IMR-90 (cell line): ENCODE measurements around the gene LRRC18. TPM values are rescaled to one million over a fixed set of nuclear protein-coding genes. Genes with fewer than 3 reads are reported as not detected.

Experiments used
- ATAC-seq: fragments of 200-7000 bp; cut with Tn5 transposase; 2 replicates; pipeline ENCODE4 v1.9.1; 2020; ENCODE audit warnings: low read depth, mild to moderate bottlenecking, moderate library complexity
- BruUV-seq: library from RNA; stranded (reverse); fragments of 400-500 nt; replicated peaks from 2 replicates; lab custom pipeline; 2021; lab: Mats Ljungman, UMichigan
- CTCF ChIA-PET: fragments of 300-600 bp; formaldehyde crosslinking; extraction: SDS; loops from one replicate; lab custom pipeline; 2021; ENCODE audit warnings: antibody characterized with exemption; lab: Yijun Ruan, JAX
- POLR2A ChIA-PET: fragments of 300-600 bp; sonication (Branson Sonifier 250); formaldehyde crosslinking; loops from one replicate; lab custom pipeline; 2022; ENCODE audit warnings: antibody characterized with exemption; ENCODE audit not compliant: unreplicated experiment; lab: Charles Lee
- DNase-seq: peaks from one replicate; pipeline ENCODE4 v3.0.0; 2013
- H2AFZ ChIP-seq: replicated peaks from 2 replicates; pipeline ENCODE3; 2013; ENCODE audit warnings: low read length, mild to moderate bottlenecking; ENCODE audit not compliant: poor library complexity
- H2AK5ac ChIP-seq: 2 replicates; pipeline ENCODE4 v1.6.1; 2013; ENCODE audit warnings: low read depth, low read length, inconsistent platforms
- H2AK9ac ChIP-seq: replicated peaks from 2 replicates; pipeline ENCODE3; 2013; ENCODE audit warnings: mild to moderate bottlenecking, low read depth, low read length, moderate library complexity; ENCODE audit not compliant: poor library complexity
- H2BK120ac ChIP-seq: 2 replicates; pipeline ENCODE4 v1.6.1; 2013; ENCODE audit warnings: low read depth, low read length, inconsistent platforms
- H2BK15ac ChIP-seq: 3 replicates; pipeline ENCODE4 v1.6.1; 2013; ENCODE audit warnings: low read depth, low read length, inconsistent platforms
- H2BK20ac ChIP-seq: 2 replicates; pipeline ENCODE4 v1.6.1; 2013; ENCODE audit warnings: low read depth, mild to moderate bottlenecking, inconsistent platforms, low read length, moderate library complexity
- H2BK5ac ChIP-seq: 2 replicates; pipeline ENCODE4 v1.6.1; 2013; ENCODE audit warnings: mild to moderate bottlenecking, low read depth, low read length, inconsistent platforms; ENCODE audit not compliant: poor library complexity, severe bottlenecking
- H3K14ac ChIP-seq: replicated peaks from 2 replicates; pipeline ENCODE4 v1.6.1; 2013; ENCODE audit warnings: low read depth, low read length, inconsistent platforms
- H3K18ac ChIP-seq: 2 replicates; pipeline ENCODE4 v1.6.1; 2013; ENCODE audit warnings: low read depth, low read length, control low read depth
- H3K23ac ChIP-seq: 2 replicates; pipeline ENCODE4 v1.6.1; 2013; ENCODE audit warnings: low read depth, low read length, inconsistent platforms
- H3K27ac ChIP-seq: 2 replicates; pipeline ENCODE4 v1.5.1; 2013; ENCODE audit warnings: mild to moderate bottlenecking, control low read depth, low read length; ENCODE audit not compliant: insufficient read depth
- H3K27me3 ChIP-seq: 2 replicates; pipeline ENCODE4 v1.6.1; 2013; ENCODE audit warnings: low read length; ENCODE audit not compliant: control insufficient read depth, insufficient read depth
- H3K36me3 ChIP-seq: 2 replicates; pipeline ENCODE4 v1.6.1; 2013; ENCODE audit warnings: low read length, mixed read lengths; ENCODE audit not compliant: control insufficient read depth, insufficient read depth
- H3K4ac ChIP-seq: 2 replicates; pipeline ENCODE4 v1.6.1; 2013; ENCODE audit warnings: low read depth, low read length, inconsistent platforms
- H3K4me1 ChIP-seq: 2 replicates; pipeline ENCODE4 v1.6.1; 2013; ENCODE audit warnings: low read length, mixed read lengths; ENCODE audit not compliant: control insufficient read depth, insufficient read depth
- H3K4me2 ChIP-seq: 2 replicates; pipeline ENCODE4 v1.6.1; 2013; ENCODE audit warnings: low read depth, mild to moderate bottlenecking, control low read depth, low read length, moderate library complexity
- H3K4me3 ChIP-seq: 2 replicates; pipeline ENCODE4 v1.5.1; 2013; ENCODE audit warnings: low read depth, mild to moderate bottlenecking, control low read depth, low read length, moderate library complexity; ENCODE audit not compliant: insufficient read depth
- H3K56ac ChIP-seq: 2 replicates; pipeline ENCODE4 v1.6.1; 2013; ENCODE audit warnings: low read length, inconsistent platforms; ENCODE audit not compliant: insufficient read depth; ENCODE audit errors: extremely low read depth
- H3K79me1 ChIP-seq, 2 experiments: 2 replicates each; pipeline ENCODE4 v1.6.1; 2013; ENCODE audit warnings: low read length in 2 of 2, inconsistent platforms in 1 of 2, low read depth in 1 of 2
- H3K9ac ChIP-seq: 2 replicates; pipeline ENCODE4 v1.6.1; 2013; ENCODE audit warnings: low read depth, low read length, control low read depth
- H3K9me1 ChIP-seq: 2 replicates; pipeline ENCODE4 v1.6.1; 2013; ENCODE audit warnings: low read length, inconsistent platforms; ENCODE audit not compliant: insufficient read depth
- H3K9me3 ChIP-seq: 2 replicates; pipeline ENCODE4 v1.6.1; 2013; ENCODE audit warnings: low read length; ENCODE audit not compliant: control insufficient read depth, insufficient read depth
- H4K20me1 ChIP-seq: 2 replicates; pipeline ENCODE4 v1.6.1; 2013; ENCODE audit warnings: low read length, inconsistent platforms; ENCODE audit not compliant: insufficient read depth
- H4K5ac ChIP-seq: 2 replicates; pipeline ENCODE4 v1.6.1; 2013; ENCODE audit warnings: mild to moderate bottlenecking, low read depth, low read length, control low read depth
- H4K8ac ChIP-seq, 2 experiments: 2 replicates each; pipeline ENCODE4 v1.6.1; 2013; ENCODE audit warnings: low read depth in 2 of 2, low read length in 2 of 2, control low read depth in 1 of 2, inconsistent platforms in 1 of 2
- H4K91ac ChIP-seq: 2 replicates; pipeline ENCODE4 v1.6.1; 2013; ENCODE audit warnings: low read depth, low read length, inconsistent platforms; ENCODE audit not compliant: insufficient read depth
- BHLHE40 ChIP-seq: fragments of 150-350 bp; IDR thresholded peaks from 2 replicates; pipeline ENCODE4 v1.6.1; 2016; ENCODE audit warnings: mild to moderate bottlenecking, low read depth, low read length
- CEBPB ChIP-seq: IDR thresholded peaks from 2 replicates; pipeline ENCODE4 v1.6.1; 2012; ENCODE audit warnings: low read depth, low read length, improper control_type of control experiment
- CHD1 ChIP-seq: IDR thresholded peaks from 2 replicates; pipeline ENCODE4 v1.6.1; 2012; ENCODE audit warnings: low read depth, low read length, improper control_type of control experiment
- CTCF ChIP-seq: conservative IDR thresholded peaks from 2 replicates; pipeline ENCODE4 v1.5.1; 2012; ENCODE audit warnings: mild to moderate bottlenecking, low read depth, low read length, improper control_type of control experiment
- ELK1 ChIP-seq: fragments of 150-350 bp; IDR thresholded peaks from 2 replicates; pipeline ENCODE4 v1.6.1; 2016; ENCODE audit warnings: low read depth, mild to moderate bottlenecking, low read length, moderate library complexity, borderline replicate concordance
- FOS ChIP-seq: fragments of 150-350 bp; IDR thresholded peaks from 2 replicates; pipeline ENCODE4 v1.6.1; 2016; ENCODE audit warnings: low read depth, low read length
- MAFK ChIP-seq: IDR thresholded peaks from 2 replicates; pipeline ENCODE4 v1.6.1; 2012; ENCODE audit warnings: low read depth, low read length, improper control_type of control experiment
- MAZ ChIP-seq: IDR thresholded peaks from 2 replicates; pipeline ENCODE4 v1.6.1; 2012; ENCODE audit warnings: low read depth, mild to moderate bottlenecking, low read length, improper control_type of control experiment, moderate library complexity, borderline replicate concordance
- MXI1 ChIP-seq: IDR thresholded peaks from 2 replicates; pipeline ENCODE4 v1.6.1; 2012; ENCODE audit warnings: low read depth, mild to moderate bottlenecking, low read length, moderate library complexity, borderline replicate concordance
- NFE2L2 ChIP-seq: fragments of 150-350 bp; IDR thresholded peaks from 2 replicates; pipeline ENCODE4 v1.6.1; 2016; ENCODE audit warnings: low read depth, mild to moderate bottlenecking, low read length
- POLR2A ChIP-seq: IDR thresholded peaks from 2 replicates; pipeline ENCODE4 v1.6.1; 2012; ENCODE audit warnings: mild to moderate bottlenecking, low read depth, low read length
- RAD21 ChIP-seq: IDR thresholded peaks from 2 replicates; pipeline ENCODE4 v1.6.1; 2012; ENCODE audit warnings: low read length, improper control_type of control experiment
- RCOR1 ChIP-seq: IDR thresholded peaks from 2 replicates; pipeline ENCODE4 v1.6.1; 2012; ENCODE audit warnings: mild to moderate bottlenecking, low read length, improper control_type of control experiment; ENCODE audit not compliant: insufficient replicate concordance
- RFX5 ChIP-seq: IDR thresholded peaks from 2 replicates; pipeline ENCODE4 v1.8.0; 2012; ENCODE audit warnings: low read depth, mild to moderate bottlenecking, low read length, moderate library complexity
- SMC3 ChIP-seq: fragments of 150-350 bp; IDR thresholded peaks from 2 replicates; pipeline ENCODE4 v1.6.1; 2016; ENCODE audit warnings: low read depth, mild to moderate bottlenecking, antibody characterized with exemption, low read length, moderate library complexity
- USF2 ChIP-seq: fragments of 150-350 bp; IDR thresholded peaks from 2 replicates; pipeline ENCODE4 v1.6.1; 2017; ENCODE audit warnings: mild to moderate bottlenecking, antibody characterized with exemption, low read length, low read depth
- WGBS, 2 experiments: methylation state at CpG; one replicate each; pipeline versions ENCODE4 v1.1.5 to v1.1.7; 2013; ENCODE audit warnings: missing lambda C conversion rate in 2 of 2; ENCODE audit not compliant: insufficient read length in 1 of 2; ENCODE audit errors: extremely low coverage in 2 of 2; 5-methylcytosine and 5-hydroxymethylcytosine counted together
- dilution Hi-C: fragments of 300-500 bp; cut with HindIII; formaldehyde crosslinking; loops from one replicate; pipeline ENCODE4 v1.14.3; 2018; ENCODE audit warnings: low sequenced_read_pairs; ENCODE audit not compliant: unreplicated experiment
- in situ Hi-C: fragments of 300-500 bp; cut with MboI; formaldehyde crosslinking; loops from 3 replicates; pipeline ENCODE4 v1.14.3; 2019; ENCODE audit warnings: low sequenced_read_pairs, inconsistent platforms, mixed read lengths
- intact Hi-C: fragments of 100-400 bp; cut with micrococcal nuclease; formaldehyde crosslinking; loops from 2 replicates; pipeline ENCODE4 v1.10.0; 2022
- polyA plus RNA-seq, 3 experiments: library from polyadenylated mRNA; depleted of rRNA; stranded (reverse); fragments of >200 nt; gene quantifications; 2 replicates each; pipeline ENCODE4 v1.2.3, GENCODE V29; 2012; ENCODE audit warnings: low replicate concordance in 1 of 3
- total RNA-seq: library from RNA; depleted of rRNA; stranded (reverse); fragments of >200 nt; gene quantifications from 2 replicates; pipeline ENCODE4 v1.2.3, GENCODE V29; 2012

Gene LRRC18
- total and polyA plus RNA-seq, 2 of the 4 experiments (the other 2 are of a cell fraction), result not detected

- Histone ChIP-seq H3K14ac (no peak overlapping the region), H3K27me3 (peaks cover 9% of the 10 kb centered on the region), H3K4me2 (no peak overlapping the region), H3K9me1 (no peaks in the 10 kb centered on the region), H3K9ac (no peak overlapping the region), H3K27ac (no peak overlapping the region), H2BK120ac (no peak overlapping the region), H4K8ac (no peak overlapping the region), H3K79me1 (no peaks in the 10 kb centered on the region), H4K91ac (no peak overlapping the region), H2AFZ (no peak overlapping the region), H4K5ac (no peak overlapping the region), H3K4me1 (no peaks in the 10 kb centered on the region), H3K4me3 (no peak overlapping the region), H2AK9ac (no peak overlapping the region), H2BK20ac (no peak overlapping the region), H3K9me3 (no peaks in the 10 kb centered on the region), H3K18ac (no peak overlapping the region), H3K36me3 (no peaks in the 10 kb centered on the region), H2AK5ac (no peak overlapping the region), H3K56ac (no peak overlapping the region), H2BK5ac (no peak overlapping the region), H4K20me1 (no peaks in the 10 kb centered on the region), H3K4ac (no peak overlapping the region), H3K23ac (no peak overlapping the region), H2BK15ac (no peak overlapping the region)
- 86% methylated on average over 5 of the region's 5 CpGs; no CpG with 5 or more reads in 1 of the 2 experiments for WGBS, 2 experiments
- no peak for TF ChIP-seq MAZ
- no peak for TF ChIP-seq RFX5
- TF ChIP-seq ELK1, result no peak
- TF ChIP-seq RCOR1, result no peak
- no peak for TF ChIP-seq CHD1
- no peak for TF ChIP-seq RAD21
- no peak for TF ChIP-seq POLR2A
- no peak for TF ChIP-seq MAFK
- no peak for TF ChIP-seq CTCF
- no peak for TF ChIP-seq BHLHE40
- no peak for TF ChIP-seq SMC3
- no peak for TF ChIP-seq NFE2L2
- TF ChIP-seq CEBPB, result no peak
- no peak for TF ChIP-seq MXI1
- no peak for TF ChIP-seq USF2
- no peak for TF ChIP-seq FOS
- ATAC-seq (no peak), DNase-seq (peak; percentile 3)
- in situ Hi-C loops (no loop called here), dilution Hi-C loops (no loop called here), intact Hi-C loops (loop anchor here (10.0 kb wide), 1 partner anchor 308 kb away; no protein-coding TSS in a partner anchor)
- POLR2A ChIA-PET, result no interaction called here
- CTCF ChIA-PET, result no interaction called here
- BruUV-seq, result no TSS peak
Observed at GRCh38 chr10:48973065-48973464, 33.4 kb upstream of the LRRC18 start.
